Measurements from ENCODE around the gene ITGA2B.

The ITGA2B gene

DNA sequence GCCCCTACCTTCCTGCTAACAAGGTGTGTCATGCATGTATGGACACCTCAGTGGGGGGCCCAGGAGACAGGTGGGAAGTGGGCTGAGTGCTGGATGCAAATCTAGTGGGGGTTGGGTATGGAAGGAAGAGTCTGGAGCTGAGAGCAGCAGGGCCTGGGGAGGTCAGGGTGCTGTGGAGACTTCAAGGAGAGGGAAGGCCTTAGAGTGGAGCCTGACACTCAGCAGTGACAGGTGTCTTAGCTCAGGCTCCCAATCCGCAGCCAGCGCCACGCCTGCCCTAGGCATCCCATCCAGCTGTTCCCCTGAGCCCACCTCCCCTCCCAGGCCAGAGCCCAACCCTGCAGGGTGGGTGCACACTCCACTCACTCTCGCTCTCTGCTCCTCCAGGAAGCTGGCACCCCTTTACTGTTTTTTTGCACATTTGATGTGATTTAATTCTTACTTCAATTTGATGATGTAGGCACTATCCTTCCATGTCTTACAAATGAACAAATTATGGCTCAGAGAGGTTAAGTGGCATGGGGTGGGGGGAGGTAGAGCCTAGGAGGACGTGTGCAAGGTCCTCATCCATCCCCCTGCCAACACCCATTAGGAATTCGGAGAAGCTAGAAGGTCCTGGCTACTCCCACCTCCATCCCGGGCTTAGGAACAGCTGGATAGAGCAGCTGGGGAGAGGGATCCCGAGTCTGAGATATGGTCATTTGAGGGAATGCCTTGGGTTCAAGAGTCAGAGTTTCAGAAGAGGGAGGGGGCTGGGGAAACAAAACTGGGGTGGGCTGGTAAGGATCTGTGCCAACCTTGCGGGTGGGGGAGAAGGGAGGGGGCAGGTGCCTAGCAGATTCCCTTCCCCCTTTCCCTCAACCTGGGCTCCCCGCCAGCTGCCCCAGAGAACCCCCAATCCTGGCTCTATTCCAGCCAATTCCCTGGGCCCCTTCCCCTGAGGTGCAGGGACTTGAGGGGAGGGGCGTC lies 27.9 kb downstream of the ITGA2B start:
- TF ChIP-seq CTCF (IDR thresholded peaks at IDR 0.05; ENCODE audit: unreplicated experiment in 3 of 3), result no peak
- Mint-ChIP-seq H3K4me1 (peaks cover 44% of the 10 kb centered on the region), H3K9me3 (no peaks in the 10 kb centered on the region), H3K27me3 (ENCODE audit: low read depth) (peaks cover 10% of the 10 kb centered on the region), H3K36me3 (ENCODE audit: low read depth) (peaks cover 20% of the 10 kb centered on the region), H3K27ac (peak overlapping the region; percentile 66 to 92 (median 89)), H3K4me3 (peak overlapping the region; percentile 90 to 94 (median 93))

- no peak for TF ChIP-seq CTCF (IDR thresholded peaks at IDR 0.05; ENCODE audit: unreplicated experiment in 3 of 3)
- Mint-ChIP-seq H3K4me1 (peaks cover 44% of the 10 kb centered on the region), H3K9me3 (no peaks in the 10 kb centered on the region), H3K27ac (peak overlapping the region; percentile 66 to 92 (median 89)), H3K36me3 (ENCODE audit: low read depth) (peaks cover 21% of the 10 kb centered on the region), H3K27me3 (ENCODE audit: low read depth) (peaks cover 3% of the 10 kb centered on the region), H3K4me3 (peak overlapping the region; percentile 90 to 94 (median 93))
Observed at GRCh38 chr17:44360826-44361225, 28.6 kb downstream of the ITGA2B start.

DNA sequence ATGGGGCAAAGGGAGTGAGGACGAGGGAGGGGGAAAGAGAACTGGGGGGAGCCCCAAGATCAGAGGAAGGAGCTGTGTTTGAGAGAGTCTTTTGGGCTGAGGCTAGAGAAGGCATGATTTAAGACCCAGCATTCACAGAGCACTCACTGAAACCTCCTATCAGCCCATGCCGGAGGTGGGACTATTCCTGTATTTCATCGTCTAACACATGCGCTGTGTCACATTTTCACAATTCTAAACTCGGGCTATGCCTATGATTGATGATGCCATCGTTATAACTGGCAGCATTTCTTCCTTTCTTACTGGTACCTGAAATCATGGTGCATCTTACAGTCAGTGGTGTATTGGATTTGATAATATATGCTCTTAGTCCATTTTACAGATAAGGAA lies 29.3 kb downstream of the ITGA2B start:
- Mint-ChIP-seq H3K36me3 (ENCODE audit: low read depth) (peaks cover 26% of the 10 kb centered on the region), H3K4me1 (peaks cover 50% of the 10 kb centered on the region), H3K9me3 (no peaks in the 10 kb centered on the region), H3K4me3 (peak overlapping the region; percentile 90 to 94 (median 93)), H3K27me3 (ENCODE audit: low read depth) (peaks cover 3% of the 10 kb centered on the region), H3K27ac (peak overlapping the region; percentile 66 to 92 (median 89))
- TF ChIP-seq CTCF (IDR thresholded peaks at IDR 0.05; ENCODE audit: unreplicated experiment in 3 of 3), result no peak

DNA sequence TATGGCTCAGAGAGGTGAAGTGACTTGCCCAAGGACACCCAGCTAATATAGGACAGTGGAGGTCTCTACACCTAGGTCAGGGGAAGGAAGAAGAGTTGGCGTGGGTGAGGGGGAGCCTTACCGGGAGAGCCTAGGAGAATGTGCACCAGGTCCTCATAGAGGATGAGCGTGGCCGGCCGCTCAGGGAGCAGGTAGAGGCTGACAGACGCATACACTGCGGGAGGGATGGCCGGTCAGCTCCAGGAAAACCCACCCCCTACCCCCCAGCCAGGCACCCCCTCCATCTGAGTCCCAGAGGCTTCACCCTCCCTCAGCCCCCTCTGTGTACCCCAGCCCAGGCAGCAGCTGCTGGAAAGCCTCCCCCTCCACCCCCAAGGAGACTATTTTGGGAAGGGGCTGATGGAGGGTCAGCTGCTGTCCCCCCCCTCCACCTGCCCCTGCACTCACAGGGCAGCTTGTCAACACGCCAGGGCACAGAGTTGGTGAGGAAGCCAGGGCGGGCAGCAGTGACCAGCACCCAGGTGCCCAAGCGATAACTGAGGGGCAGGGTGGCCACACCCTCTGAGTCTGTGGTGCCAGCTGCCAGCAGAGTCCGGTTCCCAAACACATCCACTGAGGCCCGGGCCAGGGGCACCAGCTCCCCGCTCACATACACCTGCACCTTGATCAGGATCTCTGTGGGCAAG lies 29.8 kb downstream of the ITGA2B start:
- TF ChIP-seq CTCF (IDR thresholded peaks at IDR 0.05; ENCODE audit: unreplicated experiment in 3 of 3), result no peak
- Mint-ChIP-seq H3K36me3 (ENCODE audit: low read depth) (peaks cover 28% of the 10 kb centered on the region), H3K9me3 (no peaks in the 10 kb centered on the region), H3K4me3 (peak overlapping the region; percentile 46 to 94 (median 93)), H3K27ac (peak overlapping the region; percentile 66 to 92 (median 89)), H3K27me3 (ENCODE audit: low read depth) (peaks cover 3% of the 10 kb centered on the region), H3K4me1 (peaks cover 52% of the 10 kb centered on the region)

DNA sequence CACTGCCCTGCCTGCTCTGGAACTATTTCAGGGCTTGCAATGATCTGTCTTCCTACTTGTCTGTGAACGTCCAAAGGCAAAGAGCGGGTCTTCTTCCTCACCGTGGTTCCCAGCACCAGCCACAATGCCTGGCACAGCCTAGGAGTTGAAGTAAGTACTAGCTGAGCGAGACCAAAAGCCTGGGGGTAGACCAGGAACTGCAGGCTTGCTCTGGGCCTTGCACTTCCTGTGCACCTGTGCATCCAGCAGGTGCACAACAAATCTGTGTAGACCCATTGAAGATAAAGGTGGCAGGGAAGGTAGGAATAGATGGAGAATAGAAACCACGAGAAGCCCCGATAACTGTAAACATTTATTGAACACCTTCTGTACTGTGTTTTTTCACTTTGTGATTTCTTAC lies 30.4 kb downstream of the ITGA2B start:
- no peaks in the 10 kb centered on the region for H3K9me3 Mint-ChIP-seq

More for the DNA sequence above, 30.4 kb downstream of the ITGA2B start:
- Mint-ChIP-seq H3K36me3 (ENCODE audit: low read depth) (peaks cover 28% of the 10 kb centered on the region), H3K4me3 (peak overlapping the region; percentile 46 to 80 (median 69)), H3K27me3 (ENCODE audit: low read depth) (peaks cover 3% of the 10 kb centered on the region), H3K4me1 (peaks cover 52% of the 10 kb centered on the region), H3K27ac (peak overlapping the region; percentile 50 to 76 (median 74))
- no peak for TF ChIP-seq CTCF (IDR thresholded peaks at IDR 0.05; ENCODE audit: unreplicated experiment in 3 of 3)
